Hematopoietic multipotent progenitor cell treated with erythropoietin and hydrocortisone succinate and interleukin-3 and kit ligand, for 6 days (in vitro differentiated cells): Measurements from ENCODE around the gene RIT1.
A peak's percentile ranks its signal among the peaks of the same experiment; 100 is the strongest.

Source experiments
- DNase-seq: peaks from one replicate; pipeline ENCODE4 v3.0.0-alpha.2; 2015

RIT1 gene

DNA sequence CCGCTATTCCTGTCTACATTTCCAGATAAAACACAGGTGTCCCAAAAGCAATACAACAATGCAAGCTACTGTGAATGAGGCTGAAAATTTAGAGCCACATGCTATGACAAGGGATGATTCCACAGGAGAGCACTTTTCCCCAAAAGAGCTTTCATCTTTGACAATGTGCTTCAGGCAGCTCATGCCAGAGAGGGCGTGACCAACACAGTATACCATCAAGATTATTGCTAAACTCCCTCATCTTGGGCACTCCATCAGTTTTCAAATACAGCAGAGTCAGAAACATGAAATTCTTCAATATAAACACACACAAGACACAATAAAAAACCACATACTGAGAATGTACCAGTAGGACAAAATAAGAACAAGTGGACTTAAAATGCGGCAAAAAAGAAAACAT is 60.8 kb downstream of the RIT1 start:
- peak; percentile 50 for DNase-seq

DNA sequence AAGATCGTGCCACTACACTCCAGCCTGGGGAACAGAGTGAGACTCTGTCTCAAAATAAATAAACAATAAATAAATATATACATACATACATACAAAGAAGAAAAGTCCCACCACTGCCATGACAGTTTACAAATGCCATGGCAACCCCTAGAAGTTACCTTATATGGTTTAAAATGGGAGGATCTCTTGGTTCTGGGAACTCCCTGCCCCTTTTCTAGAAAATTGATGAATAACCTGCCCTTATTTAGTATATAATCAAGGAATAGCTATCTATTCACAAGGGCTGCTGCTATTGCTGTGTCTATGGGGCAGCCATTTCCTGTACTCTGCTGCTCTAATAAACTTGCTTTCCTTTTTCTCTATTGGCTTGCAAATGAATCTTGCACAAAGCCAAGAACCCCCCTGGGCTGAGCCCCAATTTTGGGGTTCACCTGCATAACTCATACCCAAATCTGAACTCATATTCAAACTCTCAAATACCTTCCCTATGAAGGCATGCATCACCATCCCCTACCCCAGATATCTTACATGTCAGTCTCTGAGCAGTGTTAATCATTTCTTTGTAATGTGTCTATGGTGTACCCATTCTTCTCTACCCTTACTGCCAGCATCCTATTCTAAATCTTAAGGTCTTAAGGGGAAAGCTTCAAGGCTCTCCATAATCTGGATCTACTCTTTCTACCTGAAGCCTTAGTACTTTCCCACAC is 63.2 kb downstream of the RIT1 start:
- DNase-seq: peak; percentile 54
